ENCODE results near the gene NOP58.

The NOP58 gene

DNA sequence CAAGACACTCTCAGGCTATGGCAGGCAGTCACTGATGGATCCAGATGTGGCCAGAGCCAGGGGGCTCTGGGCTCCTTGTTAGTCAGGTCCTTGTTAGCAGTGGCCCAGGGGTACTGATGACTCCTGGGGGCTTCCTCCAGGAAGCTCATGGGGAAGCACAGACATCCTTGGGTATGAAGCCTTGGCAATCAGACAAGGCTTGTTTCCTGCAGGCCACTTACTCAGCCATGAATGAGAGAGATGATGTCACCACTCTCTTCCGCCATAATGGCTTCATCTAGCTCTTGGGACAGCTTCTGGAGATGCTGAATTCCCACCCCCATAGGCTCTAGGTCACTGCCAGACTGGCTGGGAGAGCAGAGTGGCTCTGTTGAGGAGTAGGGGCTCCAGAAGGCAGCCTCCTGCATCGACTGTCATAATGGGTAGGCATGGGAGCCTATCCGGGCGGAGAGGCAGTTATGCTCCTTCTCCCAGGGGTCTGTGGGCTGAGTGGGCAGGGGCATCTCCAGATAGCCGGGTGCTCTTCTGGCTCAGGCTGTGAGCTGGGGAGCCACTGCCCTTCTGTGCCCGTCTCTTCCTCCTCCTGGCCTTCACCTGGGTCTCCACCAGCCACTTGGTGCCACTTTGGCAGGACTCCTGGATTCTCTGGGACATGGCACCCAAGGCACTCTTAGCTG is 70.4 kb downstream of the NOP58 start (continued):
- TF ChIP-seq TOX (CRISPR knock-in tag; IDR thresholded peaks at IDR 0.05; ENCODE audit: borderline replicate concordance), result no peak

GRCh38 chr2:202337151-202337550 is 71.6 kb downstream of the NOP58 start:
- TF ChIP-seq GLIS3 (CRISPR knock-in tag; IDR thresholded peaks at IDR 0.05), result no peak
- no peak for TF ChIP-seq TCF4 (CRISPR knock-in tag; IDR thresholded peaks at IDR 0.05; ENCODE audit: borderline replicate concordance)
- no peak for TF ChIP-seq ESRRG (CRISPR knock-in tag; IDR thresholded peaks at IDR 0.05)
- no peak for TF ChIP-seq BACH2 (CRISPR knock-in tag; IDR thresholded peaks at IDR 0.05; ENCODE audit: borderline replicate concordance)
- TF ChIP-seq, protein P1, sequence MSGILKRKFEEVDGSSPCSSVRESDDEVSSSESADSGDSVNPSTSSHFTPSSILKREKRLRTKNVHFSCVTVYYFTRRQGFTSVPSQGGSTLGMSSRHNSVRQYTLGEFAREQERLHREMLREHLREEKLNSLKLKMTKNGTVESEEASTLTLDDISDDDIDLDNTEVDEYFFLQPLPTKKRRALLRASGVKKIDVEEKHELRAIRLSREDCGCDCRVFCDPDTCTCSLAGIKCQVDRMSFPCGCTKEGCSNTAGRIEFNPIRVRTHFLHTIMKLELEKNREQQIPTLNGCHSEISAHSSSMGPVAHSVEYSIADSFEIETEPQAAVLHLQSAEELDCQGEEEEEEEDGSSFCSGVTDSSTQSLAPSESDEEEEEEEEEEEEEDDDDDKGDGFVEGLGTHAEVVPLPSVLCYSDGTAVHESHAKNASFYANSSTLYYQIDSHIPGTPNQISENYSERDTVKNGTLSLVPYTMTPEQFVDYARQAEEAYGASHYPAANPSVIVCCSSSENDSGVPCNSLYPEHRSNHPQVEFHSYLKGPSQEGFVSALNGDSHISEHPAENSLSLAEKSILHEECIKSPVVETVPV (CRISPR knock-in tag; IDR thresholded peaks at IDR 0.05), result no peak
- TF ChIP-seq ZNF565 (CRISPR knock-in tag; conservative IDR thresholded peaks at IDR 0.05; ENCODE audit: low read depth), result no peak
- TF ChIP-seq TOX (CRISPR knock-in tag; IDR thresholded peaks at IDR 0.05; ENCODE audit: borderline replicate concordance), result no peak
- no peak for TF ChIP-seq RARB (CRISPR knock-in tag; IDR thresholded peaks at IDR 0.05)
- no peak for TF ChIP-seq PATZ1 (CRISPR knock-in tag; IDR thresholded peaks at IDR 0.05; ENCODE audit: borderline replicate concordance)
- TF ChIP-seq SNAI2 (CRISPR knock-in tag; IDR thresholded peaks at IDR 0.05), result no peak
- TF ChIP-seq PPARA (CRISPR knock-in tag; IDR thresholded peaks at IDR 0.05; ENCODE audit: borderline replicate concordance), result no peak
- TF ChIP-seq OSR1 (CRISPR knock-in tag; IDR thresholded peaks at IDR 0.05), result no peak
- no peak for TF ChIP-seq ARNTL (CRISPR knock-in tag; IDR thresholded peaks at IDR 0.05; ENCODE audit: borderline replicate concordance, low read depth)
- TF ChIP-seq ZNF8 (CRISPR knock-in tag; IDR thresholded peaks at IDR 0.05), result no peak
- no peak for TF ChIP-seq CSDC2 (CRISPR knock-in tag; IDR thresholded peaks at IDR 0.05)
- TF ChIP-seq, protein P2, sequence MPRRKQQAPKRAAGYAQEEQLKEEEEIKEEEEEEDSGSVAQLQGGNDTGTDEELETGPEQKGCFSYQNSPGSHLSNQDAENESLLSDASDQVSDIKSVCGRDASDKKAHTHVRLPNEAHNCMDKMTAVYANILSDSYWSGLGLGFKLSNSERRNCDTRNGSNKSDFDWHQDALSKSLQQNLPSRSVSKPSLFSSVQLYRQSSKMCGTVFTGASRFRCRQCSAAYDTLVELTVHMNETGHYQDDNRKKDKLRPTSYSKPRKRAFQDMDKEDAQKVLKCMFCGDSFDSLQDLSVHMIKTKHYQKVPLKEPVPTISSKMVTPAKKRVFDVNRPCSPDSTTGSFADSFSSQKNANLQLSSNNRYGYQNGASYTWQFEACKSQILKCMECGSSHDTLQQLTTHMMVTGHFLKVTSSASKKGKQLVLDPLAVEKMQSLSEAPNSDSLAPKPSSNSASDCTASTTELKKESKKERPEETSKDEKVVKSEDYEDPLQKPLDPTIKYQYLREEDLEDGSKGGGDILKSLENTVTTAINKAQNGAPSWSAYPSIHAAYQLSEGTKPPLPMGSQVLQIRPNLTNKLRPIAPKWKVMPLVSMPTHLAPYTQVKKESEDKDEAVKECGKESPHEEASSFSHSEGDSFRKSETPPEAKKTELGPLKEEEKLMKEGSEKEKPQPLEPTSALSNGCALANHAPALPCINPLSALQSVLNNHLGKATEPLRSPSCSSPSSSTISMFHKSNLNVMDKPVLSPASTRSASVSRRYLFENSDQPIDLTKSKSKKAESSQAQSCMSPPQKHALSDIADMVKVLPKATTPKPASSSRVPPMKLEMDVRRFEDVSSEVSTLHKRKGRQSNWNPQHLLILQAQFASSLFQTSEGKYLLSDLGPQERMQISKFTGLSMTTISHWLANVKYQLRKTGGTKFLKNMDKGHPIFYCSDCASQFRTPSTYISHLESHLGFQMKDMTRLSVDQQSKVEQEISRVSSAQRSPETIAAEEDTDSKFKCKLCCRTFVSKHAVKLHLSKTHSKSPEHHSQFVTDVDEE (CRISPR knock-in tag; IDR thresholded peaks at IDR 0.05), result no peak
- TF ChIP-seq ISL1 (CRISPR knock-in tag; IDR thresholded peaks at IDR 0.05), result no peak
- no peak for TF ChIP-seq ZFP3 (CRISPR knock-in tag; IDR thresholded peaks at IDR 0.05)
- no peak for TF ChIP-seq ZFP30 (CRISPR knock-in tag; IDR thresholded peaks at IDR 0.05)
- ATAC-seq, result peak; percentile 36; the same call in 1 of the 3 replicates

DNA sequence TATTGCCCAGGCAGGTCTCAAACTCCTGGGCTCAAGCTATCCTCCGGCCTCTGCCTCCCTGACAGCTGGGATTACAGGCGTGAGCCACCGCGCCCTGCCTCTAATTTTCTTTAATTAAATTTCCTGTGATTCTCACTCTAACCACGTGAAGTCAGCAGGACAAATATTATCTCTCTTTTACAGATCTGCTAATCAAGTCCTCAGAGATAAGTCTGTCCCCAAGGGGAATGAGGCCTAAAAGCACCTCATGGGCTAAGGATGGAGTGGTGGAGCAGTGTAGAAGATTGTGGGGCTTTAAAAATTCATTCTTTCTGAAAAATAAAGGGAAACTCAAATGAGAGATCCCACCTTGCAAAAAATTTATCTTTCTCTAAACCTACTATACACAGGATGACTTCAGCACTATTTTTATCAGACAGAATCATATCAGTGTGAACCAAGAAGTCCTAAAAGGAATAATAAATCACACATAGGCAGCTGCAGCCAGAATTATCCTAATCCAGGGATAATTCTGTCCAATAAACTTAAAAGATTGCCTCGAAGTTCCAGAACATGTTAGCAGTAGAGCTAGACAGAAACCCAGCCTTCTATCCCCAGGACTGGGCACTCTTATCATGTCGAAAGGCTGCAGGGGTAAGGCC is 72.3 kb downstream of the NOP58 start:
- TF ChIP-seq ZFP3 (CRISPR knock-in tag; IDR thresholded peaks at IDR 0.05) (no peak), ARNTL (CRISPR knock-in tag; IDR thresholded peaks at IDR 0.05; ENCODE audit: borderline replicate concordance, low read depth) (no peak), BACH2 (CRISPR knock-in tag; IDR thresholded peaks at IDR 0.05; ENCODE audit: borderline replicate concordance) (no peak), ESRRG (CRISPR knock-in tag; IDR thresholded peaks at IDR 0.05) (no peak), ZNF70 (CRISPR knock-in tag; IDR thresholded peaks at IDR 0.05) (no peak), ZNF565 (CRISPR knock-in tag; conservative IDR thresholded peaks at IDR 0.05; ENCODE audit: low read depth) (no peak), CSDC2 (CRISPR knock-in tag; IDR thresholded peaks at IDR 0.05) (no peak), PPARA (CRISPR knock-in tag; IDR thresholded peaks at IDR 0.05; ENCODE audit: borderline replicate concordance) (no peak), GLIS3 (CRISPR knock-in tag; IDR thresholded peaks at IDR 0.05) (no peak), CREB5 (CRISPR knock-in tag; IDR thresholded peaks at IDR 0.05; ENCODE audit: low read depth) (no peak), ZNF8 (CRISPR knock-in tag; IDR thresholded peaks at IDR 0.05) (no peak)
- TF ChIP-seq, protein P1 (CRISPR knock-in tag; IDR thresholded peaks at IDR 0.05), result no peak
- TF ChIP-seq, protein P2 (CRISPR knock-in tag; IDR thresholded peaks at IDR 0.05), result no peak

More for the DNA sequence above, 72.3 kb downstream of the NOP58 start:
- ATAC-seq, result no peak

Data from SK-N-SH treated with all-trans-retinoic acid at 6 μM for 48 hours (cell line).